HepG2 (cell line): ENCODE measurements around the gene SP4. TPM values are rescaled to one million over a fixed set of nuclear protein-coding genes. Genes with fewer than 3 reads are reported as not detected.

Experiments
- EEA1 ChIP-seq: sonication (generic); formaldehyde crosslinking; IDR thresholded peaks from 2 replicates; pipeline ENCODE4 v1.5.1; 2020; ENCODE audit warnings: mild to moderate bottlenecking, missing genetic modification reagents, borderline replicate concordance
- FOSL2 ChIP-seq: sonication (generic); formaldehyde crosslinking; IDR thresholded peaks from 2 replicates; pipeline ENCODE4 v1.4.0; 2020; ENCODE audit warnings: missing genetic modification reagents
- HNRNPUL1 ChIP-seq: fragments of 200-400 bp; formaldehyde crosslinking; IDR thresholded peaks from 2 replicates; pipeline ENCODE4 v1.6.1; 2017; ENCODE audit warnings: low read depth, mild to moderate bottlenecking, low read length, moderate library complexity
- LCORL ChIP-seq, 2 experiments: fragments of 450-650 bp in 1 of 2; sonication (generic) in 1 of 2; formaldehyde crosslinking in 1 of 2; IDR thresholded peaks; 2 replicates each; pipeline versions ENCODE4 v1.5.0 to v1.6.1; 2017 to 2020; ENCODE audit warnings: antibody characterized with exemption in 1 of 2, missing genetic modification reagents in 1 of 2
- MIER3 ChIP-seq: IDR thresholded peaks from 2 replicates; pipeline ENCODE4 v1.6.1; 2016; ENCODE audit warnings: missing compliant biosample characterization, borderline replicate concordance
- MTA1 ChIP-seq: sonication (generic); formaldehyde crosslinking; IDR thresholded peaks from 2 replicates; pipeline ENCODE4 v1.4.0; 2020; ENCODE audit warnings: missing genetic modification reagents, mild to moderate bottlenecking, borderline replicate concordance
- NAIF1 ChIP-seq: sonication (generic); formaldehyde crosslinking; IDR thresholded peaks from 2 replicates; pipeline ENCODE4 v1.5.0; 2020; ENCODE audit warnings: mild to moderate bottlenecking, missing genetic modification reagents, borderline replicate concordance
- NFYB ChIP-seq: sonication (generic); formaldehyde crosslinking; IDR thresholded peaks from 2 replicates; pipeline ENCODE4 v1.4.0; 2020; ENCODE audit warnings: missing genetic modification reagents
- NFYC ChIP-seq: IDR thresholded peaks from 2 replicates; pipeline ENCODE4 v1.6.1; 2016; ENCODE audit warnings: missing genetic modification reagents, missing compliant biosample characterization
- PHF20 ChIP-seq: sonication (generic); formaldehyde crosslinking; IDR thresholded peaks from 2 replicates; pipeline ENCODE4 v1.5.0; 2020; ENCODE audit warnings: mild to moderate bottlenecking, missing genetic modification reagents
- RFXAP ChIP-seq: sonication (generic); formaldehyde crosslinking; IDR thresholded peaks from 2 replicates; pipeline ENCODE4 v1.4.0; 2020; ENCODE audit warnings: missing genetic modification reagents, borderline replicate concordance
- ZNF230 ChIP-seq: sonication (generic); formaldehyde crosslinking; IDR thresholded peaks from 2 replicates; pipeline ENCODE4 v1.4.0; 2020; ENCODE audit warnings: mild to moderate bottlenecking, missing genetic modification reagents
- ZNF354B ChIP-seq: sonication (generic); formaldehyde crosslinking; IDR thresholded peaks from 2 replicates; pipeline ENCODE4 v1.8.0; 2022; ENCODE audit warnings: mild to moderate bottlenecking, missing genetic modification reagents
- ZNF776 ChIP-seq: sonication (generic); formaldehyde crosslinking; IDR thresholded peaks from 2 replicates; pipeline ENCODE4 v1.4.0; 2020; ENCODE audit warnings: mild to moderate bottlenecking, missing genetic modification reagents
- polyA plus RNA-seq, 8 experiments: library from polyadenylated mRNA; depleted of rRNA in 3 of 8; stranded (reverse) in 7 of 8; unstranded in 1 of 8; fragments of >200 nt; fragmentation: Illumina TruSeq in 4 of 8; extraction: Trizol in 4 of 8; gene quantifications; 2 replicates each; pipeline versions ENCODE4 v1.2.1 to v1.2.3, GENCODE V29; 2011 to 2016; ENCODE audit warnings: low read depth in 4 of 8, missing spikeins in 1 of 8, mixed read lengths in 1 of 8; ENCODE audit not compliant: insufficient read depth in 1 of 8
- total RNA-seq, 5 experiments: library from RNA; depleted of rRNA; stranded (reverse); fragments of >200 nt; fragmentation: Illumina TruSeq; extraction: Trizol; gene quantifications; 2 replicates each; pipeline ENCODE4 v1.2.3, GENCODE V29; 2016; ENCODE audit warnings: low read depth in 1 of 5
- TF ChIP-seq, protein P1 (sequence below): sonication (generic); formaldehyde crosslinking; IDR thresholded peaks from 2 replicates; pipeline ENCODE4 v1.8.1; 2023; ENCODE audit warnings: mild to moderate bottlenecking, inconsistent platforms, moderate library complexity, missing genetic modification reagents, borderline replicate concordance
- TF ChIP-seq, protein P2 (sequence below): sonication (generic); formaldehyde crosslinking; IDR thresholded peaks from 2 replicates; pipeline ENCODE4 v1.4.0; 2020; ENCODE audit warnings: mild to moderate bottlenecking, missing genetic modification reagents
- TF ChIP-seq, protein P3 (sequence below): sonication (generic); formaldehyde crosslinking; IDR thresholded peaks from 2 replicates; pipeline ENCODE4 v1.9.0; 2022; ENCODE audit warnings: missing genetic modification reagents, mild to moderate bottlenecking, borderline replicate concordance
- TF ChIP-seq, protein P4 (sequence below): sonication (generic); formaldehyde crosslinking; IDR thresholded peaks from 2 replicates; pipeline ENCODE4 v1.5.0; 2020; ENCODE audit warnings: mild to moderate bottlenecking, missing genetic modification reagents
- TF ChIP-seq, protein P5 (sequence below): sonication (generic); formaldehyde crosslinking; IDR thresholded peaks from 2 replicates; pipeline ENCODE4 v1.4.0; 2020; ENCODE audit warnings: missing genetic modification reagents

Gene SP4
- total and polyA plus RNA-seq, 2 of the 13 experiments (the other 11 are each of a cell fraction or from before 2014, with no cell fraction given) = 2.7 to 4.8 TPM

DNA sequence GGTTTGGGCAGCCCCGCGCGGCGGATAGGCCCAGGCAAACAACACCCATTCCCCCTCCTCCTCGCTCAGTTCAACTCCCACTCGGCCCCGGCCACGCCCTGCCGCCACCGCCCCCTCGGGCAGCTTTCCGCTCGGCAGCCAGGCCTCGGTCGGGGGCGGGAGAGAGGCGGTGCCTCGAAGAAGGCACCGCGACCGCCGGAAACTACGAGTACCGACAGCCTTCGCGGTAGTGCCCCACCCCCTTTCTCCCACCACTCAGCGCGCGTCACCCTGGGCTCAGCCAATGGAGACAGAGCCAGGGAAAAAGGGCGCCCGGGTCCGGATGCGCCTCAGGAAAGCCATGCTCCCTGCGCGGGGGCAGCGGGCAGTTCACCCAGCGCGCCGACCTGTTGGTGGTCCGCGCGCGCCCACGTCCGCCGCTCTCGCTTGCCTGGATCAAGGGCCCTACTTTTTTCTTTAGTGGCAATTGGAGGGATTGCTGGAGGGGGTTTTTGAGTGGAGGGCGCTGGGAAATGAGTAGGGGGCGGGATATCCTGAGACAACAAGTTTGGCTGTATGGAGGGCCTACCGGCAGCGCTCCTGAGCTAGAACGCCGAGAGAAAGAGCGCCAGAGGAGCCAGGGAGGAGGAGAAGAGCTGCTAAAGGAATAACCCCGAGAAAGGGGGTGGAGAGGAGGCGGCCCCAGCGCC lies 557 bp upstream of the SP4 start (continued):
- TF ChIP-seq, protein P1, sequence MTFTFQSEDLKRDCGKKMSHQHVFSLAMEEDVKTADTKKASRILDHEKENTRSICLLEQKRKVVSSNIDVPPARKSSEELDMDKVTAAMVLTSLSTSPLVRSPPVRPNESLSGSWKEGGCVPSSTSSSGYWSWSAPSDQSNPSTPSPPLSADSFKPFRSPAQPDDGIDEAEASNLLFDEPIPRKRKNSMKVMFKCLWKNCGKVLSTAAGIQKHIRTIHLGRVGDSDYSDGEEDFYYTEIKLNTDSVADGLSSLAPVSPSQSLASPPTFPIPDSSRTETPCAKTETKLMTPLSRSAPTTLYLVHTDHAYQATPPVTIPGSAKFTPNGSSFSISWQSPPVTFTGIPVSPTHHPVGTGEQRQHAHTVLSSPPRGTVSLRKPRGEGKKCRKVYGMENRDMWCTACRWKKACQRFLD = peak; percentile 74; the same call in 1 of the 2 replicates
- peak; percentile 86 for TF ChIP-seq NFYB (CRISPR knock-in tag)
- TF ChIP-seq HNRNPUL1 = no peak
- no peak for TF ChIP-seq LCORL (IDR thresholded peaks at IDR 0.05)
- peak; percentile 91 for TF ChIP-seq LCORL (CRISPR knock-in tag; IDR thresholded peaks at IDR 0.05)
- peak; percentile 45 for TF ChIP-seq PHF20 (CRISPR knock-in tag)
- TF ChIP-seq, protein P2, sequence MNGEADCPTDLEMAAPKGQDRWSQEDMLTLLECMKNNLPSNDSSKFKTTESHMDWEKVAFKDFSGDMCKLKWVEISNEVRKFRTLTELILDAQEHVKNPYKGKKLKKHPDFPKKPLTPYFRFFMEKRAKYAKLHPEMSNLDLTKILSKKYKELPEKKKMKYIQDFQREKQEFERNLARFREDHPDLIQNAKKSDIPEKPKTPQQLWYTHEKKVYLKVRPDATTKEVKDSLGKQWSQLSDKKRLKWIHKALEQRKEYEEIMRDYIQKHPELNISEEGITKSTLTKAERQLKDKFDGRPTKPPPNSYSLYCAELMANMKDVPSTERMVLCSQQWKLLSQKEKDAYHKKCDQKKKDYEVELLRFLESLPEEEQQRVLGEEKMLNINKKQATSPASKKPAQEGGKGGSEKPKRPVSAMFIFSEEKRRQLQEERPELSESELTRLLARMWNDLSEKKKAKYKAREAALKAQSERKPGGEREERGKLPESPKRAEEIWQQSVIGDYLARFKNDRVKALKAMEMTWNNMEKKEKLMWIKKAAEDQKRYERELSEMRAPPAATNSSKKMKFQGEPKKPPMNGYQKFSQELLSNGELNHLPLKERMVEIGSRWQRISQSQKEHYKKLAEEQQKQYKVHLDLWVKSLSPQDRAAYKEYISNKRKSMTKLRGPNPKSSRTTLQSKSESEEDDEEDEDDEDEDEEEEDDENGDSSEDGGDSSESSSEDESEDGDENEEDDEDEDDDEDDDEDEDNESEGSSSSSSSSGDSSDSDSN = peak; percentile 5; the same call in 1 of the 2 replicates
- peak; percentile 37; the same call in 1 of the 2 replicates for TF ChIP-seq MIER3 (CRISPR knock-in tag)
- TF ChIP-seq NFYC = peak; percentile 89
- TF ChIP-seq, protein P3, sequence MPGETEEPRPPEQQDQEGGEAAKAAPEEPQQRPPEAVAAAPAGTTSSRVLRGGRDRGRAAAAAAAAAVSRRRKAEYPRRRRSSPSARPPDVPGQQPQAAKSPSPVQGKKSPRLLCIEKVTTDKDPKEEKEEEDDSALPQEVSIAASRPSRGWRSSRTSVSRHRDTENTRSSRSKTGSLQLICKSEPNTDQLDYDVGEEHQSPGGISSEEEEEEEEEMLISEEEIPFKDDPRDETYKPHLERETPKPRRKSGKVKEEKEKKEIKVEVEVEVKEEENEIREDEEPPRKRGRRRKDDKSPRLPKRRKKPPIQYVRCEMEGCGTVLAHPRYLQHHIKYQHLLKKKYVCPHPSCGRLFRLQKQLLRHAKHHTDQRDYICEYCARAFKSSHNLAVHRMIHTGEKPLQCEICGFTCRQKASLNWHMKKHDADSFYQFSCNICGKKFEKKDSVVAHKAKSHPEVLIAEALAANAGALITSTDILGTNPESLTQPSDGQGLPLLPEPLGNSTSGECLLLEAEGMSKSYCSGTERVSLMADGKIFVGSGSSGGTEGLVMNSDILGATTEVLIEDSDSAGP (CRISPR knock-in tag) = peak; percentile 86; the same call in 1 of the 2 replicates
- TF ChIP-seq, protein P4, sequence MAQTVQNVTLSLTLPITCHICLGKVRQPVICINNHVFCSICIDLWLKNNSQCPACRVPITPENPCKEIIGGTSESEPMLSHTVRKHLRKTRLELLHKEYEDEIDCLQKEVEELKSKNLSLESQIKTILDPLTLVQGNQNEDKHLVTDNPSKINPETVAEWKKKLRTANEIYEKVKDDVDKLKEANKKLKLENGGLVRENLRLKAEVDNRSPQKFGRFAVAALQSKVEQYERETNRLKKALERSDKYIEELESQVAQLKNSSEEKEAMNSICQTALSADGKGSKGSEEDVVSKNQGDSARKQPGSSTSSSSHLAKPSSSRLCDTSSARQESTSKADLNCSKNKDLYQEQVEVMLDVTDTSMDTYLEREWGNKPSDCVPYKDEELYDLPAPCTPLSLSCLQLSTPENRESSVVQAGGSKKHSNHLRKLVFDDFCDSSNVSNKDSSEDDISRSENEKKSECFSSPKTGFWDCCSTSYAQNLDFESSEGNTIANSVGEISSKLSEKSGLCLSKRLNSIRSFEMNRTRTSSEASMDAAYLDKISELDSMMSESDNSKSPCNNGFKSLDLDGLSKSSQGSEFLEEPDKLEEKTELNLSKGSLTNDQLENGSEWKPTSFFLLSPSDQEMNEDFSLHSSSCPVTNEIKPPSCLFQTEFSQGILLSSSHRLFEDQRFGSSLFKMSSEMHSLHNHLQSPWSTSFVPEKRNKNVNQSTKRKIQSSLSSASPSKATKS (CRISPR knock-in tag) = no peak; the same call in 1 of the 2 replicates
- TF ChIP-seq ZNF354B = 0 out of 2 replicates have a peak, but pooled peaks have one; percentile 57
- 0 out of 2 replicates have a peak, but pooled peaks have one; percentile 12 for TF ChIP-seq ZNF776 (CRISPR knock-in tag)
- 0 out of 2 replicates have a peak, but pooled peaks have one; percentile 49 for TF ChIP-seq MTA1 (CRISPR knock-in tag)
- peak; percentile 35; the same call in 1 of the 2 replicates for TF ChIP-seq FOSL2 (CRISPR knock-in tag)
- no peak for TF ChIP-seq EEA1 (CRISPR knock-in tag)
- peak; percentile 82; the same call in 1 of the 2 replicates for TF ChIP-seq RFXAP (CRISPR knock-in tag)
- TF ChIP-seq, protein P5, sequence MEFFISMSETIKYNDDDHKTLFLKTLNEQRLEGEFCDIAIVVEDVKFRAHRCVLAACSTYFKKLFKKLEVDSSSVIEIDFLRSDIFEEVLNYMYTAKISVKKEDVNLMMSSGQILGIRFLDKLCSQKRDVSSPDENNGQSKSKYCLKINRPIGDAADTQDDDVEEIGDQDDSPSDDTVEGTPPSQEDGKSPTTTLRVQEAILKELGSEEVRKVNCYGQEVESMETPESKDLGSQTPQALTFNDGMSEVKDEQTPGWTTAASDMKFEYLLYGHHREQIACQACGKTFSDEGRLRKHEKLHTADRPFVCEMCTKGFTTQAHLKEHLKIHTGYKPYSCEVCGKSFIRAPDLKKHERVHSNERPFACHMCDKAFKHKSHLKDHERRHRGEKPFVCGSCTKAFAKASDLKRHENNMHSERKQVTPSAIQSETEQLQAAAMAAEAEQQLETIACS = 0 out of 2 replicates have a peak, but pooled peaks have one; percentile 28
- peak; percentile 64; the same call in 1 of the 2 replicates for TF ChIP-seq ZNF230 (CRISPR knock-in tag)
- TF ChIP-seq NAIF1 (CRISPR knock-in tag) = peak; percentile 66; the same call in 1 of the 2 replicates
